Measurements from ENCODE around the gene MAN2B2.
"Not testable (repeated sequence)": the region's sequence is repeated elsewhere in the genome, so short reads cannot be mapped to it uniquely, and the experiment has no call there.

Gene MAN2B2

DNA sequence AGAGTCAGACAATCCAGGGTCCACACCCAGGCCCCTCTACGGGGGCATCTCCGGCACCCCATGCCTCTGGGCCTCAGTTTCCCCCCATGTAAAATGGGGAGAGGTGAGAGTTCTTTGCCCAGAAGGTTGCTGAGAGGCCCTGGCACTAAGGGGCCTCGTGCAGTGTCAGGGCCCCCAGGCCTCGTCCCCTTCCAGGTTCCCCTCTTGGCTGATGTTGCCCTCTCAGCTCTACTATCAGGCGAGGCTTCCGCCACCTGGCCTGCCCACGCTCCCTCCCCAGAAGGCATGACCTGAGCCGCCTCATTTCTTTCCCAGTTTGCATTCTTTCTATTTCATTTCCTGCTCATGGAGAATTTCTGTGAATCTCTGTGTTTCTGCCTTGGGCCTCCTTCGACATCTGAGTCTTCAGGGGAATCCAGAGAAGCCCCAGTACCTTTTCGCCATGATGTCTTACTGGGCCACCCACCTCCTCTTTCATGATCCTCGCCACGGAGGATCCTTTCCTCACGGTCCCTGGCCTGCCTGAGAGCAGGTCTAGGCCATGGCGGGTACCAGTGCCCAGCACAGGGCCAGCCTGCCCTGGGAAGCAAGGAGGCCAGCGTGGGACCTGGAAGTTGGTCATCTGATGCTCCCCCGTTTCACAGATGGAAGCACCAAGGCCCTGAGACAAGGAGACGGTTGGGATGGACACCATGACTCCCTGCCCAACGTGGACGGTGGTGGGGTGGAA is 43.6 kb downstream of the MAN2B2 start:
- DNase-seq = no peak

DNA sequence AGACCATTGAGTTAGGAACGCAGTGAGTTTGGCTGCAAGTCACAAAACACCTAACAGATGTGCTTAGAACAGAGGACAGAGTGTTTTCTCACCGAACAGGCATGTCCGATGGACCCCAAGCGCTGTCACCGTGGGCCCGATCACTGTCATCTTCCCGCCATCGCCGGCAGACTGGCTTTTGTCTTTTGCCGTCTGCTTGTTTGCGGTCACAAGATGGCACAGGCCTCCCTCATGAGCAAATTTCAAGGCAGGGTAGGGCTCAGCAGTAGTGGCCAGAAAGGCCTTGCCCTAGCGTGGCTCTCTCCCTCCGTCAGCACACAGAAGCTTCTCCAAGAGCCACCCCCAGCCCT is 44.1 kb downstream of the MAN2B2 start:
- no peak for DNase-seq

DNA sequence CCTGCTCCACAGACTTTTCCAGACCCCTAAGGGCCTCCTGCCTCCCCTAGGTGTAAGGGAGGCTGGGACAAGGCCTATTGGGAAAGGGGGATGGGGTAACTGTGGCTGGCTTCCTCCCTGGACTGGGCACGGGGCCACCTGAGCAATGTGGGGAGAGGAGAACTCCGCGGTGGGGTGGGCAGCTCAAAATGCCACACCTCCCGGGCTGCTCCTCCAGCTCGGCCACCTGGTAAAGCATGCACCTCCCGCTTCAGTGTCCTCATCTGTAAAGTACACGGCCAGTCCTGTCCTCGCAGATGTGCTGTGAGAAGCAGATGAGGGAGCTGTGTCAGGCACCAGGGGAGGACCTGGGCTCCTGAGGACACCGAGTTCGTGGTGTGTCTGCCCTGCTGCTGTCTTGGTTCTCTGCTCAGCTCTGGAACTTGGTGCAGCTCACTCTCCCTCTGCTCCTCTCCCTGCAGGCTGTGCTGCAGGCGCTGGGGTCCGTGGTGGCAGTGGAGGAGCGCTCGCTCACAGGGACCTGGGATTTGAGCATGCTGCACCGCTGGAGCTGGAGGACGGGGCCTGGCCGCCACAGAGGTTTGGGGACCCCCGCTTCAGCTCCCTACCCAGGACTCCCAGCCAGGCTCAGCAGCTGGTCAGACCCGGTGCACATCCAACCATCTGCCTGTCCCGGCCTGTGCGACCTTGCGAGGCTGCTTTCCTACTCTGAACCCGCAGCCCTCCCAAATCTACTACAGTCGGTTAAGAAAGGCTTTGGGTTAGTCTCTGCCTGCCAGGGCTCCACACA is 44.7 kb downstream of the MAN2B2 start:
- no peak for DNase-seq

DNA sequence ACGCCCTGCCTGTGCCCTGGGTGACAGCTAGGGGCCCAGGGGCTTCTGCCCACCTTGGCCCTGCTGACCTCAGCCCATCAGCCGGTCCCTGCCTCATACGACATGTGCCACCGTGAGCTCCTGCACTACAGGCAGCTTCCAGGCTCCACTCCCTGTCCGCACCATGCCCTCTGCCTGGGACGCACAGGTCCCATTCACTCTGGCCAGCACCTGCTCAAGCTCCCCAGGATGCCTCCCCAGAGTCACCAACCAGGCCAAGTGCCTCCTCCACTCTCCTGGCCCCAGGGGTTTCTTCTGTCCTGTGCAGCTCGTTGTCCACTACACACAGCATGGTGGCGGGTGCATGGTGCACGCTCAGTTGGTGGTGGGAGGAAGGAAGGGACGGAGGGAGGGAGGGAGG is 45.3 kb downstream of the MAN2B2 start:
- no peak for DNase-seq

DNA sequence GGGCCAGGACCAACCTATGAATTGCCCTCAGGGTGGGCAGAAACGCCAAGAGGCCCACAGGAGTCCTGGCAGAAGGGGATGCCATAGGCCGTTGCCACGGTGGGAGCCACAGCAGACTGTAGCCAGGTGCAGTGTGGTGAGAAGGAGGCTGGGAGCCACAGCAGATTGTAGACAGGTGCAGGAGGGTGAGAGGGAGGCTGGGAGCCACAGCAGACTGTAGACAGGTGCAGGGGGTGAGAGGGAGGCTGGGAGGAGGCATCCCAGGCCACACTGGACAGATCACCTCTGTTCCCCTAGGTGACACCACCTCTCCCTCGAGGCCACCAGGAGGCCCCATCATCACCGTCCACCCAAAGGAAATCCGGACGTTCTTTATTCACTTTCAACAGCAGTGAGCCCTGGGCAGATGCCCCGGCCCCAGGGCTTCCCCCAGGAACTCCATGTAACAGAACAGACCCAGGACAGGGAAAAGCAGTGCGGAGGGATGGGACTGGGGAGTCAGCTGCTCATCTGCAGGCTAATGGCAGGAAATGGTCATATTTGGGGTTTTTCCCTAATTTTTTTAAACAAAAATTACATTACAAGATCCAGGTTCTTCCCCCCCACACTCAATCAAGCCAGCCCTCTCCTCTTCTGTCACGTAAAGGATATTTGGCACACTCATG is 46.0 kb downstream of the MAN2B2 start:
- no peak for DNase-seq

DNA sequence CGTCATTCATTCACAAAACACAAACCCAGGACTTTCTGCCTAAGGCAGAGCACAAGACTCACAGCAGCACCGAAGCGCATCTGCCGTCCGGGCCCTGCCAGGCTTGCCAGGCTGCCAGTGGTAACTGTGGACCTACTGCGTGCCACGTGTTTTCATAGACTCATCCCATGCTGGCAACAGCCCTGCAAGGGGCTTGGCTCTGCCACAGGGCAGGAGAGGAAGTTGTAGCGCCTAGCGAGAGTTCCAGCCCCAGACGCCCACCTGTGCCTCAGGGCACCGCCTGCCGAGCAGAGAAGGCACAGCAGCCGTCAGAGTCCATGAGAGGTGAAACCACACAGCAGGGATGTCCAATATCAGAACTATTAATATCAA is 46.6 kb downstream of the MAN2B2 start:
- DNase-seq = no peak

DNA sequence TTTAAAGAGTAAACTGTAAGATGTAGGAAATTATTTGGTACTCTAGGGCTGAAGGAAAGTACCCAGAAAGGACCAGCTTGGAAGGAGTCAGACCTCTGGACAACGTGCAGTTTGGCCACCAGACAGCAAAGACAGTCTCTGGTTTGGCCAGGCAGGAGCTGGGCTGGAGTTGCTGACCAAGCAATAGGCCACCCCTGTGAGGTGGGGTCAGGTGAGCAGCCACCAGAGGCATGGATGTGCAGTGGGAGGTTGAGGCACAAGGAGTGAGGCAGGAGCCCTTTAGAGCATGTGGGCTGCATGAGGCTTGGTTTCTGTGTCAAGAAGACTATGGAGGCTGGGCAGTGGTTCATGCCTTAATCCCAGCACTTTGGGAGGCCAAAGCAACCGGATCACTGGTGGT is 47.8 kb downstream of the MAN2B2 start:
- no peak for DNase-seq

DNA sequence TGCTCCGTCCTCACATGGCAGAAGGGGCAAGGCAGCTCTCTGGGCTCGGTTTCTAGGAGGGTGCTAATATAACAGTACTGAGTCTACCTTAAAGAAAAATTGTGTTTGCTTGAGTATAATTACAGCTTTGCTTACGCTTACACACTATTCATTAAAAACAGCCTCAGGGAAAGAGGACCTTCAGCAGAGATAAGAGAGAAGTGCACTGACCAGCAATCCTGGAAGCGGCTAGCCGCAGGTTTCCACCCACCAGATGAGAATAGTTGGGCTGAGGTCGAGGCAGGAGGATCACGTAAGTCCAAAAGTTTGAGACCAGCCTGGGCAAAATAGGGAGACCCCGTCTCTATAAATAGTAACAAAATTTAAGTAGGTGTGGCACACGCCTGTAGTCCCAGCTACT is 50.3 kb downstream of the MAN2B2 start:
- DNase-seq = no peak

DNA sequence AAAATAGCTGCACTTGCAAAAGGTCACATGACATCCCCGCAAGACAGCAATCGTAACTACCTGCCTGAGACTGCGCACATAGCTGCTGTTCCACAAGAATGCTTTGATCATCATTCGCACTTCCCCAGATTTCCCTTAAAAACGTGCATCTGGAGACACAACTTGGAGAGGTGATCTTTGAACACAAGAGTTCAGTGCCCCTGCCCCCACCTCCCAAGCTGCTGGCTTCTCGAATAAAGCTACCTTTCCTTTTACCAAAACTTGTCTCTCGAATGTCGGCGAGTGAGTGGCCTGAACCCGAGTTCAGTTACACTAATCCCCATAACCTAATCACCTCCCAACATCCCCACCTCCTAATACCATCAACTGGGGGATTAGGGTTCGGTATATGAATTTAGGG is 51.1 kb downstream of the MAN2B2 start:
- DNase-seq = no peak

DNA sequence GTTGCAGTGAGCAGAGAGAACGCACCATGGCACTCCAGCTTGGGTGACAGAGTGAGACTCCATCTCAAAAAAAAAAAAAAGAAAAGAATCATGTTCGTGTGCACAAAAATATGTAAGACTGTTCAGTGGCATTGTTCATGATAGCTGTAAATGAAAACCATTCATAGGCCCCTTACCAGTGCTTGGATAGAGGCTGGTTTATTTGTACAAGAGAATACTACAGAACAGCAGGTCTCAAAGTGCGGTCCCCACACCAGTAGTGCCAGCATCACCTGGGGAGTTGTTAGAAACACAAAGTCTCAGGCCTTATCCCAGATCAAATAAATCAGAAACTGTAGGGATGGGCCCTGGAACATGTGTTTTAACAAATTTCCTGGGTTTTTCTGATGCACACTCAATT is 52.8 kb downstream of the MAN2B2 start:
- DNase-seq = no peak

DNA sequence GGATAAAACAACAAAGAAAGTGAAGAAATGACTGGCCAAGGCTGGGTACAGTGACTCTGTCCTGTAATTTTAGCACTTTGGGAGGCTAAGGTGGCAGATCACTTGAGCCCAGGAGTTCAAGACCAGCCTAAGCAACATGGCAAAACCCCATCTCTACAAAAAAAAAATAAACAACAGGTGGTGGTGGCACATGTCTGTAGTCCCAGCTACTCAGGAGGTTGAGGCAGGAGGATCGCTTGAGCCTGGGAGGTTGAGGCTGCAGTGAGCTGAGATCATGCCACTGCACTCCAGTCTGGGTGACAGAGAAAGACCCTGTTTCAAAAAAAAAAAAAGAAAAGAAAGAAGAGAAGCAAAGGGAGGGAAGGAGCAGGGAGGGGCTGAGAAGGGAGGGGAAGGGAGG is 53.5 kb downstream of the MAN2B2 start:
- not testable (repeated sequence) for DNase-seq

DNA sequence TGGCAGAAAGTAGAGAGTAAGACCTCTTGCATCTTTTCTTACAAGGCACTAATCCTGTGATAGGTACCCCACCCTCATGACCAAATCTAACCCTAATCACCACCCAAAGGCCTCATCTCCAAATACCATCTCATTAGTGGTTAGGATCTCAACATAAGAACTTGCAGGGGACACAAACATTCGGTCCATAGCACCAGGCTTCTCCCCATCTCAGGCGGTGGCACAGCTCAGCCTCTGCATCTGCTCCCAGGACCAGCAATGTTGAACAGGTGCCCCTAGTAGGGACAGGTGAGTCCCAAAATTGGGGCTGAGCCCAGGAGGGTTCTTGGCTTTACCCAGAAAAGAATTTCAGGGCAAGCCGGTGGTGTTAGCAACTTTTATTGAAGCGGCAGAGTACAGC is 57.1 kb downstream of the MAN2B2 start:
- DNase-seq = no peak

DNA sequence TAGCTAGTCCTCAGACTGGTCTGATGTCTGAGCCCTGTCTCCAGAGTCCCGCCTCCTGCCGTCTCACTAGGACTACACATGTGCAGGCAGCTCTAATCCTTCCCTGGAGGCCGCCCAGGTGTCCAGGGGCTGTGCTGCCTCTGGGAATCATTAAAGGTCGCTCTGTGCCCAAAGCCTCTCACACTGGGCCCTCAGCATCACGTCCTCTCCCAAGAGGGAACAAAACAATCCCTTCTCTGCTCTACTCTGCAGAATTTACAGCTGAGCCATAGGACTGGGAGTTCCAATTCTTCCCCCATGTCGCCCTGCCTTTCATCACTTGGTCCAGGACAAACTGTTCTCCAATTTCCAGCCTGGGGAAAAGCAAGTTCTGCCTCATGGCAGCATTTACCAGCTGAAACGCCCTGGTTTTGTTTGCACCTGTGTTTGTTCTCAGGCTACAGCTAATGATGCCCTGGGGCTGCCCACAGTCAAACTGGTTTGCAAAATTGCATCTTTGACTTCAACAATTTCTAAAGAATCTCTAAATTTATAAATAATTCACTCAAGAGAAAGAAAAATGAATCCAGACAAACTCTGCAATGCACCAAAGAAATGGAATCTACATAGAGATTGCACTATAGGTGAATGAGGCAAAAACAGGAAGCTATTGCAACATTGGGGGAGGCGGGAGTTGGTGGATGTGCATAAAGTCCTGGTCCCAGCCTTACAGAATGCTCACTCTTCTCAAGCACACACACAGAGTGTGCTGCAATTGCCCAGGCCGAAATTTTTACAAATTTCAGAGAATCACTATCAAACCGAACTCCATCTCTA is 58.3 kb downstream of the MAN2B2 start:
- no peak for DNase-seq

DNA sequence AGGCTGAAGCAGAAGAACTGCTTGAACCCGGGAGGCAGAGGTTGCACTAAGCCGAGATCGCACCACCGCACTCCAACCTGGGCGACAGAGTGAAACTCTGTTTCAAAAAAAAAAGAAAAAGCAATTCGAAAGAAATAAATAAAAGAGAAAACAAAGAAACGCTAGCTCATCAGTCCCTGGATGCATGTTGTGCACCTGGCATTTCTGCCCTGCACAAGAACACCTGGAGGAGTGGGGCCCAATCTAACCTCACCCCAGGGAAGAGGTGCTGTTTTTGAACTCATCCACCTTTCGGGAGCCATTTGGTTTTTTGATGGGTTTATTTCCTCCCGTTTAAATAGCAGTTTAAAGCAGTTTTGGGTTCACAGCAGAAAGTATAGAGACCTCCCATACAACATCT is 59.8 kb downstream of the MAN2B2 start:
- no peak for DNase-seq

DNA sequence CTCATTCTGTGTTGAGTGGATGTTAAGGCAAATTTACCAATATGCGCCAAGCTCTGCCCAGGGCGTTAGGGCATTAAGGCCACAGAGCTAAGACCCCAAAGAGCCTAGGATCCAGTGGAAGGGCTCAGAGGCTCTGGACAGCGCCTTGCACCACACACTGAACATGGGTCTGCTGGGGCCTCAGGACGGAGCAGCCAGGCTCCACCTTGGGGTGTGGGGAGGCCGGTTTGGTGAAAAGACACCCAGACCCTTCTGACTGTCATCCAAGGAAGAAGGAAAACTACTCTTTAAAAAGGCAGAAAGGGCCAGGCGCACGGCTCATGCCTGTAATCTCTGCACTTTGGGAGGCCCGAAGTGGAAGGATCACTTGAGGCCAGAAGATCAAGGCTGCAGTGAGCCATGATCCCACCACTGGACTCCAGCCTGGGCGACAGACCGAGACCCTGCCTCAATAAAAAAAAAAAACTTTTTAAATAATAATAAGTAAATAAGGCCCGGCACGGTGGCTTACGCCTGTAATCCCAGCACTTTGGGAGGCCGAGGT is 64.2 kb downstream of the MAN2B2 start:
- DNase-seq = no peak

DNA sequence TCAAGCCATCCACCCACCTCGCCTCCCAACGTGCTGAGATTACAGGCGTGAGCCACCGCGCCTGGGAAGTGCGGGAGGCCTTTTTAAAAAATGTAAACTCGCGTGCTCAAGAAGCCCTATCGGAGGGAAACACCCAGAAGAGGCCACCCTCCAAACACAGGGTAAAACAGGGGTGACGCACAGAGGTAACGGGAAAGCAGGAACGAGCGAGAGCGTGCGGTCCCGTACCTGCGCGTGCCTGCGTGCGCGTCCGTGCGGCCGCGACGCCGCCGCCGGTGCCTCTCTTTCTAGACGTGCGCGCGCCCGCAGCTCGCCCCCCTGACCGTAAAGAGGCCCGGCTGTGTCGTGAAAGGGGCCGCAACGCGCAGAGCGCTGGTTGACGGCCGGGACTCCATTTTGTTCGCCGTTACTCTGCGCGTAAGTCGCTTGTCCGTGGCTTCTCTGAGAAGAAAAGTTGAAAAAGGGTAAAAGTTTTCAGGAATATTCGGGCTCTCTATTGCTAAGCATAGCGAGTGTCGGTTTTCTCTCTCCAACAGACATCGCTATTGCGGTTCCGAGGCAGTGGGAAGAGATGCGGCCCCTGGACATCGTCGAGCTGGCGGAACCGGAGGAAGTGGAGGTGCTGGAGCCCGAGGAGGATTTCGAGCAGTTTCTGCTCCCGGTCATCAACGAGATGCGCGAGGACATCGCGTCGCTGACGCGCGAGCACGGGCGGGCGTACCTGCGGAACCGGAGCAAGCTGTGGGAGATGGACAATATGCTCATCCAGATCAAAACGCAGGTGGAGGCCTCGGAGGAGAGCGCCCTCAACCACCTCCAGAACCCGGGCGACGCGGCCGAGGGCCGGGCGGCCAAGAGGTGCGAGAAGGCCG is 65.5 kb downstream of the MAN2B2 start, which contains the start of gene MRFAP1:
TSS of gene MRFAP1 (plus strand) at position 394 of the 872 bp plus-strand sequence. CDS start at position 572, 178 bp downstream.
- peak; percentile 91 to 93 for DNase-seq

DNA sequence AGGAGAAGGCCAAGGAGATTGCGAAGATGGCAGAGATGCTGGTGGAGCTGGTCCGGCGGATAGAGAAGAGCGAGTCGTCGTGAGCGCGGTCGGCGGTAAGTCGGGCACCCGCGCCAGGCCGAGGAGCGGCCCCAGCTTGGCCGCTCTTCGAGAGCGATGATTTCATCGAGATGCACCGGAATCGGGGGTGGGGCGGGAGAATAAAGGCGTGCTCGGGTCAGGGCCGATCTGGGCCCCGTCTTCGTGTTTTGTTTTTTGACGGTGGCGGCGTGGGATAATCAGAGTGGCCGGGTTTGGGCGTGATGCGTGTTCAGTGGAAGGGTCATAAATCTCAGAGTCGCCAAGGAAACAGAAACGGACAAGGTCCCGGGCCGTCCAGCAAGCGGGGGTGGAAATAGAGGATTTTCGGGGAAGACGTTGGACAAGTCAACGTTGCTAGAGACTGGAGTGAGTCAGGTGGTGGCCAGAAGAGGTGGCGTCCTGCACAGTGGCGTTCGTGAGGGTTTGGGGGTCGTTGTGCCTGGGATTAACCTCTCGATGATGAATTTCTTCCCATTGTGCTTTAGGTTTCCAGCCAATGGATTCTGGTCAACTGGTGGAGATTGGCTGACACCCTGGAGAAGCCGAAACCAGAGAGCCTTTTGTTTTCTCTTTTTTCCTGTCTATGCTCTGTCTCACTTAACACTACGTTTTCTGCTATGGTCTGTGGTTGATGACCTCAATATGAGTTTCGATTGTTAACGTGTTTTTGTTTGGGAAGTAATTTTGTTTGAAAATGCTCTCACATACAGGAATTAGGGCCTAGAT is 66.4 kb downstream of the MAN2B2 start:
- DNase-seq = peak; percentile 40 to 51

DNA sequence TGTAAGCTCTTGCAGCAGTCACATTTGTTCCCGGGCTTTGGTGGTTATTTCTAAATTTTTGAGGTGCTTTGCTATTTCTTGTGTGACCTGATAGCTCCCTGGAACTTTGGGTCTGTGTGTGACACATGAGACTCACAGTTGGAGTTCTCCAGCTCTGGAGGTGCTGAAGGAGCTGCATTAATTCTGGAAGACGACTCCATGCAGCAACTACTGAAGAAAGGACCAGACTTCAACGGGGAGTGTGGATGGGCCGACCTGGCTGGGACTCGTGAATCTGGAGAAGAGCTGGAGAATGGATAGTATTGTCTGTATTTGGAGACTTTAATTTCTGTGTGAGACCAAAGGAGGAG is 67.0 kb downstream of the MAN2B2 start:
- no peak for DNase-seq

DNA sequence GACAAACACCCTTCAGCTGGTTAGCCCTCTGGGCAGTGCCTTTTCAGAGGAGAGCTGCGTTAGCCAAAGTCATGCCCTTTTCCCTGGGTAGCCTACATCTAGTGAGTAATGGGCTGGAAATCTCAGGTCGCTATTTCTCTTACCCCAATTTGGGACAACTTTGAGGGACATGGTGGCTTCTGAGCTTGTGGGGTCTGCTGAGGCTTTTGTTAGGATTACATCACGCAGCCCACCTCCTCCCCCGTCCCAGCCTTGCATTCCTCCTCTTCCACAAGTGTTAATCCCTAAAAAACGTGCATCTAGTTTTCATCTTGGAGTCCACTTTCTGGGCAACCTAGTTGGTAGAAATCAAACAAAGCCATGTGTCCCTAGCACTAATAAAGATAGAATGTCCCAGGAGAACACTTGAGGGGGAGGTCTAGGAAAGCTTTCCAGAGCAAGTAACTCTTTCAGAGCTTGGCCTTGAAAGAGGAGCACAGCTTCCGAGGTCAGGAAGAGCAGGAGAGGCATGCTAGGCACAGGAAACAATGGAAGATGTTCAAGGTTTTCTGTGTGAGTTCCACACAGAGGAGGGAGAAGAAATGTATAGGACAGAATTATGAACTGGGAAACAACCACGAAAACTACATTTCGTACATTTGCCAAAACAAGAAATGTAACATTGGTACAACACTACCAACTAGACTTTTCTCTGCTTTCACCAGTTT is 68.3 kb downstream of the MAN2B2 start:
- no peak for DNase-seq

DNA sequence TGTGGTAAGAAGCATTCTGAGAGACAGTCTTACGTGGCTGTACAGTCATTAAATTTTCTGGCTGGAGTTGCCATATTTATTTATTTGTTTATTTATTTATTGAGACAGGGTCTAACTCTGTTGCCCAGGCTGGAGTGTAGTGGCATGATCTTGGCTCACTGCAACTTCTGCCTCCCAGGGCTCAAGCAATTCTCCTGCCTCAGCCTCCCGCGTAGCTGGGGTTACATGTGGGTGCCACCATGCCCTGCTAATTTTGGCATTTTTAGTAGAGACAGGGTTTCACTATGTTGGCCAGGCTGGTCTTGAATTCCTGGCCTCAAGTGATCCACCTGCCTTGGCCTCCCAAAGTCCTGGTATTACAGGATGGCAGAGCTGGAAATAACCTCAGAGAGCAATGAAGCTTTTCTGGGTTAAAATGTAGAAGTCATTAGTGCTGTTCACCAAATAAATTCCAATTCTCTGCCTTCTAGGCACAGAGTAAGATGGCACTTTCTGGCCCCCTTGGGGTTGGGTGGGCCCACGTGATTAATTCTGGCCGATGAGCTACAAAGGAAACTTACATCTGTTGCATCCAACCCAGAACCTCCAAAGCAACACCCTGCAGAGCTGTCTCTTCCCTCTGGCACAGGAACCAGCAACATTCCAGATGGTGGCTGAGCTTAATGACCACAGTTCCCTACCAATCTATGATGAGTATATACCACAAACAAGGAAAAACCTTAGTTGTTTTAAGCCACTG is 70.0 kb downstream of the MAN2B2 start:
- DNase-seq = no peak
